HG02678 (cell line): Measurements from ENCODE around the gene SLC12A6.
A peak's percentile ranks its signal among the peaks of the same experiment; 100 is the strongest.
"Not testable (repeated sequence)": the region's sequence is repeated elsewhere in the genome, so short reads cannot be mapped to it uniquely, and the experiment has no call there.

Source experiments
- ATAC-seq: cut with Tn5 transposase; IDR thresholded peaks from one replicate; pipeline ENCODE4 v1.9.1; 2021; ENCODE audit warnings: mild to moderate bottlenecking, moderate library complexity; ENCODE audit not compliant: unreplicated experiment

SLC12A6 gene

DNA sequence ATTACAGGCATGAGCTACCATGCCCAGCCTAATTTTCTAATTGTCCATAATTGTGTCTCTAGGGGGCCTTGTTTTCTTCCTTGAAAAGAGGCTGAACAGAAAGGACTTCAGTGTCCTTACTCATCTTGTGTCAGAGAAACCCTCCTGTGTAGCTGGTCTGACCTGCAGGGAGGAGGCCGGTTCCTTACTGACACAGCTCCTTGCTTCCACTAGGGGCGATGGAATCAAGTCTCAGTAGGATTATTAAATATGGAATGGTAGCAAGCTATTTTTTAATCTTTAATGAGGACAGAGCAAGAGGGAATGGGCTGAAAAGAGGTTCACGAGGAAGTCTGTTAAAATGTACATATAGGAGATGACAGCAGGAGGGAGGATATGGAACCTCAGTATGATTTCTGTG is 20.8 kb upstream of the SLC12A6 start:
- ATAC-seq, result no peak

DNA sequence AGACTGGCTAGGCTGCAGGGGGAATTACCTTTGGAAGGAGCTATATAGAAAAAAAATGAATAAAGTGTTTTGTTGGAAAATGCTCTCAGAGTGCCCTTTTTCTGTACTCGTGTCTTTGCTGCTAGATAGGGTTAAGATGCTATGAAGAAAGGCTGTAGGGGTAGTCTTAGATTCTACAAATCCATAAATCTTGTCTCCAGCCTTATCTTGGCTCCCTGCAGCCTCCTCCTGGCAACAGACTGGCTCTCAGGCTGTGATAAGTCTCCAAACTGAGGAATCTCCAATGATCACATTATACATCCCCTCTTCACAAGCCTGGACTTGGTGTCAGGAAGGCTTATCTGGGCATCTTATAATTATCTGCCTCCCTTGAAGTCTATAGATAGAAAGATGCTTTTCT is 20.1 kb upstream of the SLC12A6 start:
- no peak for ATAC-seq

DNA sequence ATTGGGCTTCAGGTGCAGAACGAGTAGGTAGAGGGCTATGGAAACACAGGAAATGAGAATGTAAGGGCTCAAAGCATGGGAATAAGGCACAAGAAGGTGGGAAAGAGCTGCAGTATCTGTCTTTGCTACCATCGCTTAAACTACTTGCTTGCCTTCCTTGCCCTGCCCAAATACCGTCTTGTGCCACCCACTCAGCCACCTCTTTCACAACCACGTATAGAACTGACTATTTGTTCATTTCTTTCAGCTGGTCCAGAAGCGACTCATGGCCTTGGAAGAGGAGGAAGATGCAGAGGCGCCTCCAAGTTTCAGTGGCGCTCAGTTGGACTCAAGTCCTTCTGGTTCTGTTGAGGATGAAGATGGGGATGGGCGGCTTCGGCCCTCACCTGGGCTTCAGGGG is 17.7 kb upstream of the SLC12A6 start:
- ATAC-seq, result no peak

DNA sequence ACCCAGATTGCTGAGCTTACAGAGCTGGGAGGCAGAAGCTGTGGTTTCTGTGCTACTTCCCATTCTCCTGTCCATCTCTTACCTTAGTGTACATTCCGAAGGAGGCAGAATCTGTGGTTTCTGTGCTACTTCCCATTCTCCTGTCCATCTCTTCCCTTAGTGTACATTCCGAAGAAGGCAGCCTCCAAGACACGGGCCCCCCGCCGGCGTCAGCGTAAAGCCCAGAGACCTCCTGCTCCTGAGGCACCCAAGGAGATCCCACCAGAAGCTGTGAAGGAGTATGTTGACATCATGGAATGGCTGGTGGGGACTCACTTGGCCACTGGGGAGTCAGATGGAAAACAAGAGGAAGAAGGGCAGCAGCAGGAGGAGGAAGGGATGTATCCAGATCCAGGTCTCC is 16.7 kb upstream of the SLC12A6 start:
- ATAC-seq, result no peak

DNA sequence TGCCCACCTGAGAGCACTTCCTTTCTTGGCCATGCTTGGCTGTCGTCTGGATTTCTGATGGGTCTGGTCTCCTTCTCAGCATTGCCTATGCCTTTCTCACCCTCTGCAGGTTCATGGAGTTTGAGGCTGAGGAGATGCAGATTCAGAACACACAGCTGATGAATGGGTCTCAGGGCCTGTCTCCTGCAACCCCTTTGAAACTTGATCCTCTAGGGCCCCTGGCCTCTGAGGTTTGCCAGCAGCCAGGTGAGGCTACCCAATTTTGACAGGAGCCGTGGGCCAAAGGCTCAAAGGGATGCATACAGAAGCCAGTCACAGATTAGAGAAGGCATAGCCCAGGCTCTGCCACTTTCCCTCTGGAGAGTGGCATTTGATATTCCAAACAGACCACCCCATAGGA is 16.0 kb upstream of the SLC12A6 start:
- ATAC-seq, result no peak

DNA sequence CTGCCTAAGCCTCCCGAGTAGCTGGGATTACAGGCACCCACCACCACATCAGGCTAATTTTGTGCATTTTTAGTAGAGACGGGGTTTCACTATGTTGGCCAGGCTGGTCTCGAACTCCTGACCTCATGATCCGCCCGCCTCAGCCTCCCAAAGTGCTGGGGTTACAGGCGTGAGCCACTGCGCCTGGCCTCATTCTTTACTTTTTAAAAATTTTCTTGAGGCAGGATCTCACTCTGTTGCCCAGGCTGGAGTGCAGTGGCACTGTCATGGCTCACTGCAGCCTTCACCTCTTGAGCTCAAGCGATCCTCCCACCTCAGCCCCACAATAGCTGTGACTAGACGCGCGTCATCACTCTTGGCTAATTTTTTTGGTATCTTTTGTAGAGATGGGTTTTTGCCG is 15.4 kb upstream of the SLC12A6 start:
- ATAC-seq, result not testable (repeated sequence)

DNA sequence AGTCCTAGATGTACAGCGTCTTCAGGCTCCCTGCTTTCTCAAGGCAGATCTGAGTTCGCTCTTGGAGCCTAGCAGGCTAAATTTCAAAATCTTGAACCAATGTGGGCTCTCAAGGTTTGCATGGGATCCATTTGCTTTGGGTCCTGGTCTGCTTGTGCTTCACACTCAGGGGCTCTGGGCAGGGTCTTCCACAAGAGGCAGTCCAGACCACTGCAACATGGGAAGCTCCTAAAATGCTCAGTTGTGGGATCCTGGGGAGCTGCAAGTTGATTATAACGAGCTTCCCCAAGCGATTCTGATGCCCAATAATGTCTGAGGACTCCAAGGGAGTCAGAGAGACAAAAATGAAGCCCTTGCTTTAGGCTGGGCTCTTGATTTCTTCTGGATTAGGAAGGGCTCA is 12.2 kb upstream of the SLC12A6 start:
- no peak for ATAC-seq

DNA sequence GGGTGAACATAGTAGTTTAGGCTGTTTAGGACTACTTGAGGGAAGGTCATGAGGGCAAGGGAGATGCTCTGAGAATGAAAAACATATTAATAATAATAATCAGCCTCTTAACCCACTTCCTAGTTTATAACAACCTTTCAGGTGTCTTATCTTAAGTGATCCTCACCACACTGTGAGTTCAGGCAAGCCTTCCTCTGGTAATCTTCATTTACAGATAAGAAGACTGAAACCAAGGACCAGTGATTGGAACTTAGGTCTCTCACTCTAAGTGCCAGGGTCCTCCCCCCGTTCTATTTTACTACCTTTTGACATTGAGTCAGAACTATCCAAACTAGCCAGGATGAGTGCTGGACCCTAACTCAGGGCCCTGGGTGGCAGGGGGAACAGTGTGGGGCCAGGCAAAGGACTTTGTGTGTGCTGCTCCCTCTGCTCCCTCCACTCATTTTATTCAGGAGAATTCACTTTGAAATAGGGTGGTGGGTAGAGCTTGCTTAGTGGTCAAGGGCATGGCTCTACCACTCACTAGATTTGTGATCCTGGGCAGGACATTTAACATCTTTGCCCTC is 11.2 kb upstream of the SLC12A6 start:
- ATAC-seq, result no peak

DNA sequence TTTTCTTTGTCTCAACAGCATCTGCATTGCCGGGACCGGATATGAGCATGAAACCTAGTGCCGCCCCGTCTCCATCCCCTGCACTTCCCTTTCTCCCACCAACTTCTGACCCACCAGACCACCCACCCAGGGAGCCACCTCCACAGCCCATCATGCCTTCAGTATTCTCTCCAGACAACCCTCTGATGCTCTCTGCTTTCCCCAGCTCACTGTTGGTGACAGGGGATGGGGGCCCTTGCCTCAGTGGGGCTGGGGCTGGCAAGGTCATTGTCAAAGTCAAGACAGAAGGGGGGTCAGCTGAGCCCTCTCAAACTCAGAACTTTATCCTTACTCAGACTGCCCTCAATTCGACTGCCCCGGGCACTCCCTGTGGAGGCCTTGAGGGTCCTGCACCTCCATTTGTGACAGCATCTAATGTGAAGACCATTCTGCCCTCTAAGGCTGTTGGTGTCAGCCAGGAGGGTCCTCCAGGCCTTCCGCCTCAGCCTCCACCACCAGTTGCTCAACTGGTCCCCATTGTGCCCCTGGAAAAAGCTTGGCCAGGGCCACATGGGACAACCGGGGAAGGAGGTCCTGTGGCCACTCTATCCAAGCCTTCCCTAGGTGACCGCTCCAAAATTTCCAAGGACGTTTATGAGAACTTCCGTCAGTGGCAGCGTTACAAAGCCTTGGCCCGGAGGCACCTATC is 10.5 kb upstream of the SLC12A6 start:
- ATAC-seq, result no peak

DNA sequence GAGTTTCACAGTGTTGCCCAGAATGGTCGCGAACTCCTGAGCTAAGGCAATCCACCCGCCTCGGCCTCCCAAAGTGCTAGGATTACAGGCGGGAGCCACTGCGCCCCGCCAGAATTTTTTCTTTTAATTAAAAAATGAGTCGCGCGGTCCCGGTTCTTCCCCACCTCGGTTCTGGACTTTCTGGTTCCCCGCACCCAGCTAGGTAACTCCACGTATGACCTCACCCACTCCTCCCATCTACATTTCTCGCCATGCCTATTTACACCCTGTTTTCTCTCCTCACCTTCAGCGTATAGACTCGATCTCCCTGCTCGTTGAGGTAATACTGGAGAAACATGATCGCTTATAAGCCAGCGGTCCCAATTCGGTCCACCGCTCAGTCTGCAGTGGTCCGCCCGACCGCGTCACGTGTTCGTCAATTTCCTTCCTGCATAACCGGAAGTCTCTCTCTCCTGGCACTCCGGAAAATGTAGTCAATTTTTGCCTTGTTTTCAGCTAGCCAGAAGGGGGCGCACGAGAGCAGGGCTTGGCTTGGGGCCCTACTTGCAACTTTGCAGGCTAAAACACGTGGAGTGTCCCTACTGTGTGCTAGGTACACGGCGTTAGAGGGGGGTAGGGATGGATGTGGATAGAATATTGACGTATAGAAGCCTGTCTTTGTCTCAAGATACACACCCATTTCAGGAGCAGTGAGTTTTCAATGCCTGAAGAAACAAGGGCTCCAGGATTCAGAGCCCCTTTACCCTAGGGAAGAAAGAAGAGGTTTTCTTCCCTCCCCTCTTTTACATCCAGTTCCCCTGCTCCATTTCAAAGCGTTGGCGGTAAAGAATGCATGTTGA is 5.4 kb upstream of the SLC12A6 start, which contains the start of the genes NOP10 and NUTM1:
Gene NOP10, minus strand, starts transcription at position 400 of the 839 bp plus-strand sequence. Its CDS starts 63 bp downstream, at position 337.
Gene NUTM1, plus strand, starts transcription at position 579 of the 839 bp plus-strand sequence. CDS start 382 bp downstream, outside the sequence.
- peak; percentile 93 for ATAC-seq

DNA sequence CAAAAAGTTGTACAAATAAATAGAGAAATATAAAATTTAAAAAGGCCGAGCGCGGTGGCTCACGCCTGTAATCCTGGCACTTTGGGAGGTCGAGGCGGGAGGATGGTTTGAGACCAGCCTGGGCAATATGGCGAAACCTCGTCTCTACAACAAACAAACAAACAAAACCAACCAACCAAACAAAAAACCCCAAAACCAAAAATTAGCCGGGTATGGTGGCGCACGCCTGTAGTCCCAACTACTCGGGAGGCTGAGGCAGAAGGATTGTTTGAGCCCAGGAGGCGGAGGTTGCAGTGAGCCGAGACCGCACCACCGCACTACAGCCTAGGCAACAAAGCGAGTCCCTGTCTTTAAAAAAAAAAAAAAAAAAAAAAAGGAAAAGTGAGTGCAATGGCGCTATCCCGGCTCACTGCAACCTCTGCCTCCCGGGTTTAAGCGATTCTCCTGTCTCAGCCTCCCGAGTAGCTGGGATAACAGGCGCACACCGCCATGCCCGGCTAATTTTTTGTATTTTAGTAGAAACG is 4.7 kb upstream of the SLC12A6 start:
- not testable (repeated sequence) for ATAC-seq

DNA sequence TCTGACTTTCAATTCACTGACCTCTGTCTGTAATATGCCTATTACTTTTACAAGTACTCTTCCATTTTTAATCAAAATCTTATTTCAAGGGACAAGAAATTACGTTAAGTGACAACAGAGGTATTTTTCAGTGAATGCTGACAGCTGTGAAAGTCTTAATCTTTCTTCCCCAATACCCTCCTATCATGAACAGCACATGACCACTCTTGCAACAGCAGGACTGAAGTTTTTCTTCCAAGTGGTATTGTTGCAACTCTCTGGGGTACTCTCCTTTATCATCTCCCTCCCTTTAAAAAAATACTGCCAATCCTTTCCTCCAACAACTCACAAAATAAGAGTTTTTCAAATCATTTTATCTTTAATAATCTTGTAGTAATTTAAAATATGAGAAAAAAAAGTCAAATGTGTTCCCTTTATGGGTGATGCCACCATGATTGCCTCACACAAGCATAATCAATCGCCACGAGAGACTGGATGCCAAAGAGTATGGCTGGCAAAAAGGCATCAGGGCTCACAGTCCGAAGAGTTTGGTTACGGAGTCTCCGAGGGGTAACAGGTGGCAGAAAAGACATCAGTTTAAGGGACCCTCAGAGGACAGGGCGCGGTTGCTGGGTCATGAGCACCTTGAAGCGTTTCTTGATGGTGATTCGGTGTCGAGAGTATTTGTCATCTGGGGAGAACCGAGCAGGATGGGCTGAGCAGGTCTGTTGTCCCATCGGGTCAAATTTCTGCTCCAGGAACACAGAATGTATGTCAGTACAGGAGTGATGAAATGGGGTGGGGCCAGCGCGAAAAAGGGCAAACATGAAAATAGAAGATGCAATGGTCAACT is 4.0 kb upstream of the SLC12A6 start:
- no peak for ATAC-seq

DNA sequence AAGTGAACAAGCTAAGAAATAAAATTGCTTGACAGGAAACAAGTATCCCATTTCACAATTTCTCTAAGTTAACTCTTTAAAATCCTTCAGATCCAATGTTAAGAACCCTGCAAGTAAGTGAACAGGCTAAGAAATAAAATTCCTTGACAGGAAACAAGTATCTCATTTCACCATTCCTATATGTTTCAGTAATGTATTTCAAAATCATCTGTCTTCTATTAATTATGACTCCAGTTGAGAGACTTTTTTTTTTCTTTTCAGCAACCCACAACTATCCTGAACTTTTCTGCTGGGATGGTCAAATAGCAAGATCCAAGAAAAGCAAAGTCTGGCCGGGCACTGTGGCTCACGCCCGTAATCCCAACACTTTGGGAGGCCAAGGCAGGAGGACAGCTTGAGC is 2.4 kb upstream of the SLC12A6 start:
- no peak for ATAC-seq

DNA sequence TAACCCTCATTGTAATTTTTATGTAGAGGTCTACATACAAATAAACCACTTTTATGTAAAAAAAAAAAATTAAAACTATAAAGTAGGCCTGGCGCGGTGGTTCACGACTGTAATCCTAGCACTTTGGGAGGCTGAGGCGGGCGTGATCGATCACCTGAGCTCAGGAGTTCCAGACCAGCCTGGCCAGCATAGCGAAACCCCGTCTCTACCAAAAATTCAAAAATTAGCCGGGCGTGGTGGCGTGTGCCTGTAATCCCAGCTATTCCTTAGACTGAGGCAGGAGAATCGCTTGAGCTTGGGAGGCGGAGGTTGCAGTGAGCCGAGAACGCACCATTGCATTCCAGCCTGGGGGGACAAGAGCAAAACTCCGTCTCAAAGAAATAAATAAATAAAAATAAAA is 766 bp upstream of the SLC12A6 start:
- no peak for ATAC-seq

DNA sequence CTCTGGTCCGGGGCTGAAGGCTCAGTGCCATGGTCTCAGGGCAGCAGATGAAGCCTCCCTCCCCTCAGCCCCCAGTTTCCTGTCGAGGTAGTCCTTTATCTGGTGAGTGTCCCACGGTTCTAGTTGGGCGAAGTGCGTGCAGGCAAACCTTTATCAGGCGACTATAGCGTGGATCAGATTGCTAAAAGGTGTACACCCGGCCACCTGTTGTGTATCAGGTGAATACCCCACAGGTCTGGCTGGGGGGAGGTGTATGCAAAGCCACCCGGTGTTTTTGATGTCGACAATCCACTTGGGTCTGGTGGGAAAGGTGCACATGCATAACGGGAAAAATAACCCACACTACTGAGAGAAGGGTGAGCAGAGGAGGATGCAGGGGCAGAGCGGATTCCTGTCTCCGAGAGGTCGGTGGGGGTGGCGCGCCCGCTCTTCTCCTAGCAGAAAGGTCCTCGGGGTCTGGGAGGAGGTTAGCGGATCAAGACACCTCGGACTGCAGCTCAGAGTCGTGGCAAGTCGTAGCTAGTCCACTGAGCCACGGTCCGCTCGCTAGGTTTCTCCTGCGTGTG is 507 bp downstream of the SLC12A6 start:
- ATAC-seq, result peak; percentile 3

DNA sequence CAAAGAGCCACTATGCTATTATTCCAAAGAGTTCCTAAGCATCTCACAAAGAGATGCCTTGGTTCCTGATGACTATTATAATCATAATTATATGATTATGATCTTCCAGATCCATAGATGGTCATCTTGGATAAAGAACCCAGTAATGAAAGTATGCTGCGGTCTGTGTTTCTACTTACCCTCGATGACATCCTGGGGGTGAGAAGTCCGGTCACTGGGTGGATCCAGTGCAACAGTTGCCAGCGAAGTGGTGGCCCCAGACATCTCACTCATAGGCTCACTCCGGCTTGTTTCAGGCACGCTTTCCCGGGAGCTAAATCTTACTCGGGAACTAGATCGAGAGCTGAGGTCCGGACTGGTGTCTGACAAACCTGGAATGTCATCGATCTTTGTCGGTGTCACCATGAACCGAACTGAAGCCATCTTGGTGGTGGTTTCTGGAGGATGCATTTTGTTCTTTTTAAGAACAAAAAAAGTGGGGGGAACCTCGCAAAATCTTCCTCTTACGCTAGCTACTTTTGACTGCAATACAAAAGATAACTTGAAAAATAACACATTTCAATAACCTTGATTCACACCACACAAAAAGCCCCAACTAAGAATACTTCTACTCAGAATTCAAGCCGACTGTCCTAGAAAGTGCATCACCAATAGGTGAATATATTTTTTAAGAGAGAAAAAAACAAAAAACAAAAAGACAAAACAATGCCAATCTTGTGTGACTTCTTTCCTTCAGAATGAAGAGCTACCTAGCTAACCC is 1.2 kb downstream of the SLC12A6 start:
- no peak for ATAC-seq

DNA sequence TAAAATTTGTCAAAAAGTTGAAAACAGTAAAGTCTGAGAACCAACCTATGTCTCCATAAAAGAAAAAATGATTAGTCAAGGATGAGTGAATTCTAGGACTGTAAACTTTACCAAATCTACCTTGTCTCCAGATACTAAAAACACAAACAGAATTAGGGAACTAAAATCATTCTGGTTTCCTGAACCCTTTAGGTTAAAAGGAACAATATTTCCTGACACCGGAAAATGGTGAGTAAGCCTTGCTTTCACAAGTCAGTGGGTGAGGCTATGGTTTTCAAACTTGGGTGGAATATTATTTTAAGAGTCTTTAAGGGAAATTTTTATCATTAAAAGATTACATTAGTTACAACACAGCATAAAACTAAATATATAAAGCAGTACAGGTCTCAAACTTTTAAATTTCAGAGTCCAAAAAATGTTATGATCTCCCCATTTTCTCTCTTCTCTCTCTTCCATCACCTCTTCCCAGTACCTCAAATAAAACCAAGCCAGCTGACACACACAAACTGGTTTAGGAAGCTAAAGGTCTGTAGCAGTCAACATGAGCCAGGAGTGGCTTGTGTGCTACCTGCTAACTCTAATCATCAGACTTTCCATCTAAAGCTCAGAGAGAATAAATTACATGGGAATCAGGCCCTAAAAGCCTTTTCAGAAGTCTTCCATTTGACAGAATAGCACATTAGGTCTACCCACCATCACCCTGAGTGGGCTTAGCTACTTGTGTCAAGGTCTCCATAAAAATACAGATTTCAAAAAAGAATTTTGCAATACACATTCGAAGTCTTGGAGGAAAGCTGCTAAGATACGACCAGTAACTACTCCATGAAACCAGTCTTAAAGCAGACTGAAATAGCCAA is 2.2 kb downstream of the SLC12A6 start:
- no peak for ATAC-seq

DNA sequence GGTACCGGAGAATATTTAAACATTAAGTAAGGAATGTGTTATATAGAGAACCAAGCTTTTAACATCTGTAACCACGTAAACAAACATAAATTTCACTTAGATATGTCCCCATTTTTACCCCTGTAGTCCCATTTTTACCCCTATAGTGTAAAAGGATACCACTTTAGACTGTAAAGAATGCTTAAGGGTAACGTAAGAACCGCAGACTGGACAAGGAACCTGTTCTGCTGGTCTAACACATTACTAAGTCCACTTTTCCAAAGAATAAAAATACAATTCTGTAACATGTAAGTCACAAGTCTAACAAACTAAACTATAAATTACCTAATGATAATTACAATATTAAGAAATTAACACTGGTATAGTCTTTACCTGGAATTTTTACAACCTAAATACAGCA is 2.9 kb downstream of the SLC12A6 start:
- no peak for ATAC-seq
